Uterus (tissue), 4 donors: Measurements from ENCODE around the gene ZNF485. TPM values are rescaled to one million over a fixed set of nuclear protein-coding genes. Genes with fewer than 3 reads are reported as not detected.
"Not testable (repeated sequence)": the region's sequence is repeated elsewhere in the genome, so short reads cannot be mapped to it uniquely, and the experiment has no call there.

Experiments
- DNase-seq, 2 donors: peaks; one replicate each; pipeline ENCODE4 v3.0.0-alpha.2; 2019 to 2020
- H3K27ac ChIP-seq, 2 donors: fragments of 200-600 bp; sonication (generic); 1 replicate in 1 of 2; 2 replicates in 1 of 2; pipeline ENCODE4 v1.5.1; 2016 to 2018
- H3K27me3 ChIP-seq, 2 donors: fragments of 200-600 bp; sonication (generic); one replicate each; pipeline ENCODE4 v1.5.1; 2018 to 2019; ENCODE audit warnings: control low read depth in 1 of 2
- H3K36me3 ChIP-seq, 2 donors: fragments of 200-600 bp; sonication (generic); one replicate each; pipeline ENCODE4 v1.5.1; 2019; ENCODE audit warnings: control low read depth in 1 of 2
- H3K4me1 ChIP-seq, 2 donors: fragments of 200-600 bp; sonication (generic); one replicate each; pipeline ENCODE4 v1.5.1; 2018 to 2019; ENCODE audit warnings: control low read depth in 1 of 2
- H3K4me3 ChIP-seq, 2 donors: fragments of 200-600 bp; sonication (generic); 1 replicate in 1 of 2; 2 replicates in 1 of 2; pipeline ENCODE4 v1.5.1; 2018 to 2019; ENCODE audit warnings: mild to moderate bottlenecking in 1 of 2
- H3K9me3 ChIP-seq, 2 donors: fragments of 200-600 bp; sonication (generic); one replicate each; pipeline ENCODE4 v1.5.1; 2019; ENCODE audit warnings: control low read depth in 1 of 2
- CTCF ChIP-seq, 4 experiments: fragments of 200-600 bp in 2 of 4; fragments of 450-650 bp in 2 of 4; sonication (generic) in 2 of 4; IDR thresholded peaks; one replicate each; pipeline ENCODE4 v1.5.1; 2016 to 2019; ENCODE audit warnings: antibody characterized with exemption in 4 of 4, mild to moderate bottlenecking in 2 of 4, moderate library complexity in 1 of 4
- POLR2A ChIP-seq, 2 donors: fragments of 450-650 bp; IDR thresholded peaks; one replicate each; pipeline ENCODE4 v1.6.1; 2016; ENCODE audit warnings: antibody characterized with exemption in 2 of 2, mild to moderate bottlenecking in 1 of 2, moderate library complexity in 1 of 2
- intact Hi-C: fragments of 100-400 bp; cut with DNase I; formaldehyde crosslinking; loops from one replicate; pipeline ENCODE4 v1.15.1; 2023; ENCODE audit warnings: low total_unique reads
- total RNA-seq, 4 donors: library from RNA; depleted of rRNA in 3 of 4; stranded (reverse); fragments of >200 nt in 3 of 4; gene quantifications; one replicate each; pipeline versions ENCODE4 v1.1.0 to v1.2.4, GENCODE V29; 2014 to 2023
- donor health status: DM: yes; HTN: yes; CAD: no.

Gene ZNF485
- total RNA-seq, 4 donors from 2014 or later: 1.3 to 9.5 (median 6.8) TPM; not detected in 1

- no peaks in the 10 kb centered on the region for H3K4me1 ChIP-seq
- no peak for DNase-seq
- H3K9me3 ChIP-seq: no peaks in the 10 kb centered on the region
- H3K4me3 ChIP-seq: no peak overlapping the region
- intact Hi-C loops: no loop called here
- H3K36me3 ChIP-seq: no peaks in the 10 kb centered on the region
- no peak for TF ChIP-seq POLR2A (IDR thresholded peaks at IDR 0.05)
- no peak for TF ChIP-seq CTCF (IDR thresholded peaks at IDR 0.05)
- no peak overlapping the region for H3K27ac ChIP-seq
- H3K27me3 ChIP-seq: no peaks in the 10 kb centered on the region
These were observed 15.8 kb downstream of the ZNF485 start for GRCh38 chr10:43622038-43622437.

DNA sequence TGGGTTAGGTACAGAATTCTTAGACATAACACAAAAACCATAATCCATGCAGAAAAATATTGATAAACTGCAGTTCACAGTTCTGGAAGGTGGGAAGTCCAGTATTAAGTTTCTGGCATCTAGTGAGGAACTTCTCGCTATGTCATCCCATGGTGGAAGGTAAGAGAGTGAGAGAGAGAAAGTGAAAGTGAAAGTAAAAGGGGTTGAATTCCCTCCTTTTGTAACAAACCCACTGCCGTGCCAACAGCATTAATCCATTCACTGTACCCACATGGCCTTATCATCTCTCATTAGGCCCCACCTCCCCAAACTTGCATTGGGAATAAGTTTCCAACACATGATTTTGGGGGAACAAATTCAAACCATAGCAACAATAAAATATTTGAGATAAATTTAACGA, 17.1 kb downstream of the ZNF485 start:
- DNase-seq: no peak
- H3K27me3 ChIP-seq: no peaks in the 10 kb centered on the region
- H3K27ac ChIP-seq: no peak overlapping the region
- H3K9me3 ChIP-seq: no peaks in the 10 kb centered on the region
- peak overlapping the region in 1 of 2 donors; percentile 13 for H3K4me3 ChIP-seq
- no peaks in the 10 kb centered on the region for H3K4me1 ChIP-seq
- no peak for TF ChIP-seq POLR2A (IDR thresholded peaks at IDR 0.05)
- intact Hi-C loops: no loop called here
- no peaks in the 10 kb centered on the region for H3K36me3 ChIP-seq

DNA sequence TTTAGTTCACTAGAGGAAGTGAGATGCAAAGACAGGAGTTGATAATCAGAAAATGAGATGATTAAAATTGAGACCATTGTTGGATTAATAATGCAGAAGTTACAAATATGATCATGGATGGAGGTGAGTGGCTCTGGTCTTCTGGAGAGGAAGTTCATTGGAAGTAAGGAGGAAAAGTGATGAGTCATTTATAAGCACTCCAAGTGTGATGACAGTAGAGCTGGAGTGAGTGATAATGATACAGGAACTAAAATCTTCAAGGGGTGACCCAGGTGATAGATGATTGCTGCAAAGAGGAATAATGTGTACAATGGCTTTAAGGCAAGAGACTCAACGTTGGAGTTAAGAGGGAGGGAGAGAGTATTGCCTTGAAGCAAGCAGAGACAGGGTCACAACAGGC, 21.7 kb downstream of the ZNF485 start:
- no peak overlapping the region for H3K27ac ChIP-seq
- intact Hi-C loops: no loop called here
- DNase-seq: no peak
- H3K9me3 ChIP-seq: no peaks in the 10 kb centered on the region
- H3K4me1 ChIP-seq: no peaks in the 10 kb centered on the region
- no peak overlapping the region for H3K4me3 ChIP-seq
- no peaks in the 10 kb centered on the region for H3K36me3 ChIP-seq
- TF ChIP-seq CTCF (IDR thresholded peaks at IDR 0.05) (no peak), POLR2A (IDR thresholded peaks at IDR 0.05) (no peak)
- no peaks in the 10 kb centered on the region for H3K27me3 ChIP-seq

DNA sequence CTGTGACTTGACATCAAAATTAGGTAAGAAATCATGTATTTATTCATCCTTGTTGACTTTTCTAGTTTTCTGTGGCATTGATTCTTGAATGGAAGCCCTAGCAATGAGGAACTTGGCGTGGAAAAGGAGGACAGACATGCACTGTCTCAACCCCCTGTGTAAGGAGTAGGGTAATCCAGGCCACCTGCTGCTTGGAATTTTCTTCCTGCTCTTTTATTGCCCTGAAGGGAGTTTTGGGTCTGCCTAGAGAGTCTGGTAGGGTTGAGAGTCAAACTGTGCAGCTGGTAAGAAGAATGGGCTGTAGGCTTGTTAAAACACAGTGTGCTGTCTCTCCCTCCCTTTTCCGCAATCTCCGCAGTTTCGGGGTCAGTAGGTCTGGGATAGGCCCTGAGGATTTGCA, 22.7 kb downstream of the ZNF485 start:
- intact Hi-C loops: no loop called here
- Histone ChIP-seq H3K27me3 (no peaks in the 10 kb centered on the region), H3K36me3 (no peaks in the 10 kb centered on the region), H3K9me3 (no peaks in the 10 kb centered on the region), H3K27ac (no peak overlapping the region), H3K4me3 (no peak overlapping the region), H3K4me1 (no peaks in the 10 kb centered on the region)
- no peak for DNase-seq
- TF ChIP-seq CTCF (IDR thresholded peaks at IDR 0.05) (no peak), POLR2A (IDR thresholded peaks at IDR 0.05) (no peak)

- H3K4me1 ChIP-seq, H3K27ac ChIP-seq, intact Hi-C loops, DNase-seq, H3K27me3 ChIP-seq, H3K36me3 ChIP-seq, H3K4me3 ChIP-seq: not testable (repeated sequence)
- peaks cover 0 to 11% of the 10 kb centered on the region in 2 donors for H3K9me3 ChIP-seq
These were observed 29.6 kb downstream of the ZNF485 start for GRCh38 chr10:43635816-43636215.

- peaks cover 4 to 55% of the 10 kb centered on the region in 2 donors for H3K9me3 ChIP-seq
- no peak overlapping the region for H3K27ac ChIP-seq
- no peaks in the 10 kb centered on the region for H3K27me3 ChIP-seq
- DNase-seq: no peak
- no peak overlapping the region for H3K4me3 ChIP-seq
- TF ChIP-seq POLR2A (IDR thresholded peaks at IDR 0.05) (no peak), CTCF (IDR thresholded peaks at IDR 0.05) (no peak)
- intact Hi-C loops: no loop called here
- H3K4me1 ChIP-seq: no peaks in the 10 kb centered on the region
- no peaks in the 10 kb centered on the region for H3K36me3 ChIP-seq
These were observed 34.4 kb downstream of the ZNF485 start for GRCh38 chr10:43640603-43641002.
